Panc1 (cell line): ENCODE data around the gene SMPDL3B. TPM values are rescaled to one million over a fixed set of nuclear protein-coding genes. Genes with fewer than 3 reads are reported as not detected.

Experiments used
- ATAC-seq: fragments of 200-7000 bp; cut with Tn5 transposase; 2 replicates; pipeline ENCODE4 v1.9.1; 2020; ENCODE audit warnings: mild to moderate bottlenecking, moderate library complexity
- BruUV-seq: library from RNA; stranded (reverse); fragments of 400-500 nt; replicated peaks from 2 replicates; lab custom pipeline; 2021; lab: Mats Ljungman, UMichigan
- CTCF ChIA-PET: fragments of 300-600 bp; sonication (Branson Sonifier 250); formaldehyde crosslinking; loops from one replicate; lab custom pipeline; 2022; ENCODE audit warnings: antibody characterized with exemption; lab: Charles Lee
- POLR2A ChIA-PET: fragments of 300-600 bp; sonication (Branson Sonifier 250); formaldehyde crosslinking; loops from one replicate; lab custom pipeline; 2022; ENCODE audit warnings: antibody characterized with exemption; lab: Charles Lee
- DNase-seq: peaks from one replicate; pipeline ENCODE4 v3.0.0-alpha.2; 2010; ENCODE audit warnings: low read depth, low spot score
- H3K27ac ChIP-seq: 2 replicates; pipeline ENCODE4 v1.5.1; 2011; ENCODE audit warnings: mild to moderate bottlenecking, low read length, inconsistent platforms
- H3K27me3 ChIP-seq: fragments of 200-500 bp; sonication (Bioruptor generic); 2 replicates; pipeline ENCODE4 v1.6.0; 2014; ENCODE audit warnings: low read length, inconsistent platforms; ENCODE audit not compliant: control insufficient read depth, insufficient read depth
- H3K36me3 ChIP-seq: fragments of 200-500 bp; sonication (Bioruptor generic); 2 replicates; pipeline ENCODE4 v1.5.1; 2014; ENCODE audit warnings: inconsistent platforms, mild to moderate bottlenecking, low read length, moderate library complexity; ENCODE audit not compliant: control insufficient read depth, insufficient read depth
- H3K4me1 ChIP-seq: 2 replicates; pipeline ENCODE4 v1.5.1; 2011; ENCODE audit warnings: inconsistent platforms, mild to moderate bottlenecking, low read length, moderate library complexity; ENCODE audit not compliant: control insufficient read depth, insufficient read depth
- H3K4me3 ChIP-seq, 2 experiments: 2 replicates each; pipeline ENCODE4 v1.5.1; 2011 to 2012; ENCODE audit warnings: low read depth in 2 of 2, low read length in 2 of 2, mild to moderate bottlenecking in 2 of 2, inconsistent platforms in 1 of 2, moderate library complexity in 1 of 2
- H3K9me3 ChIP-seq: fragments of 200-500 bp; sonication (Bioruptor generic); 2 replicates; pipeline ENCODE4 v1.5.1; 2014; ENCODE audit warnings: low read depth, mild to moderate bottlenecking, inconsistent platforms, low read length, moderate library complexity; ENCODE audit not compliant: control insufficient read depth, insufficient read depth
- POLR2AphosphoS5 ChIP-seq: IDR thresholded peaks from 2 replicates; pipeline ENCODE4 v1.6.1; 2012; ENCODE audit warnings: mild to moderate bottlenecking, low read depth, low read length, moderate library complexity
- REST ChIP-seq, 2 experiments: IDR thresholded peaks; 2 replicates each; pipeline ENCODE4 v1.6.1; 2011 to 2012; ENCODE audit warnings: low read depth in 2 of 2, control low read depth in 1 of 2, low read length in 1 of 2, mild to moderate bottlenecking in 1 of 2, moderate library complexity in 1 of 2; ENCODE audit not compliant: insufficient read depth in 1 of 2
- SIN3A ChIP-seq: IDR thresholded peaks from 2 replicates; pipeline ENCODE4 v1.6.1; 2012; ENCODE audit warnings: low read depth, mild to moderate bottlenecking, low read length, moderate library complexity, borderline replicate concordance; ENCODE audit not compliant: insufficient read depth
- TCF7L2 ChIP-seq: IDR thresholded peaks from 2 replicates; pipeline ENCODE4 v1.6.1; 2011; ENCODE audit warnings: mild to moderate bottlenecking, low read depth, low read length, inconsistent platforms
- in situ Hi-C: cut with HindIII; loops from 2 replicates; pipeline ENCODE4 v1.10.0; 2016; ENCODE audit warnings: low sequenced_read_pairs, low pct_unique_long_range_greater_than_20kb
- intact Hi-C: fragments of 100-400 bp; cut with micrococcal nuclease; formaldehyde crosslinking; loops from one replicate; pipeline ENCODE4 v1.10.0; 2022; ENCODE audit not compliant: unreplicated experiment
- total RNA-seq: library from RNA; stranded (reverse); gene quantifications from one replicate; pipeline ENCODE4 v1.2.1, GENCODE V29; 2021; ENCODE audit not compliant: unreplicated experiment
- TF ChIP-seq, protein P1 (sequence below): fragments of 450-650 bp; IDR thresholded peaks from 2 replicates; pipeline ENCODE4 v1.5.1; 2017; ENCODE audit warnings: mild to moderate bottlenecking

Gene SMPDL3B
- total RNA-seq, 1 experiment from 2014 or later, result 1.5 TPM

DNA sequence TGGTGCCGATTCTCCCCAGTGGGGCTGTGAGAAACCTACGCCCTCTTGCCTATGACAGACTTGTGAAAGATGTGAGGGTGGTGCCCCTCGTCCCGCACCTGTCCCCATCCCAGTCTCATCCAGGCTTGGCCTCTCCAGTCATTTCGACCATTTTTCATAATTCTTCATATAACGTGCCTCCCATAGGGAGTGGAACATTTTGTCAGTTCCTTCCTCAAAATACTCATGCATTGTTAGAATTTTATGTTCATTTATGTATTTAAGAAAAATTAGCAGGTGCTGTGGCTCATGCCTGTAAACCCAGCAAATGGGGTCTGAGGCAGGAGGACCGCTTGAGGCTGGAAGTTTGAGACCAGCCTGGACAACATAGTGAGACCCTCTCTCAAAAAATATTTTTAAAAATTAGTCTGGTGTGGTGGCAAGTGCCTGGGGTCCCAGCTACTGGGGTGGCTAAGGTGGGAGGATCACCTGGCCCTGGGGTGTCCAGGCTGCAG, 19.7 kb upstream of the SMPDL3B start:
- Histone ChIP-seq H3K4me1 (no peaks in the 10 kb centered on the region), H3K27me3 (no peaks in the 10 kb centered on the region), H3K4me3 (peak overlapping the region; percentile 95 to 96), H3K36me3 (peaks cover 6% of the 10 kb centered on the region; the same call in 1 of the 2 replicates), H3K9me3 (no peaks in the 10 kb centered on the region; the same call in 1 of the 2 replicates), H3K27ac (peak overlapping the region; percentile 82)
- CTCF ChIA-PET, result no interaction called here
- in situ Hi-C loops (no loop called here), intact Hi-C loops (no loop called here)
- ATAC-seq (no peak), DNase-seq (no peak)
- TF ChIP-seq REST (IDR thresholded peaks at IDR 0.05; ENCODE audit: insufficient read depth in 1 of 2, low read depth in 2 of 2, low read length in 1 of 2) (no peak), POLR2AphosphoS5 (no peak), TCF7L2 (no peak), SIN3A (no peak)
- TF ChIP-seq, protein P1, sequence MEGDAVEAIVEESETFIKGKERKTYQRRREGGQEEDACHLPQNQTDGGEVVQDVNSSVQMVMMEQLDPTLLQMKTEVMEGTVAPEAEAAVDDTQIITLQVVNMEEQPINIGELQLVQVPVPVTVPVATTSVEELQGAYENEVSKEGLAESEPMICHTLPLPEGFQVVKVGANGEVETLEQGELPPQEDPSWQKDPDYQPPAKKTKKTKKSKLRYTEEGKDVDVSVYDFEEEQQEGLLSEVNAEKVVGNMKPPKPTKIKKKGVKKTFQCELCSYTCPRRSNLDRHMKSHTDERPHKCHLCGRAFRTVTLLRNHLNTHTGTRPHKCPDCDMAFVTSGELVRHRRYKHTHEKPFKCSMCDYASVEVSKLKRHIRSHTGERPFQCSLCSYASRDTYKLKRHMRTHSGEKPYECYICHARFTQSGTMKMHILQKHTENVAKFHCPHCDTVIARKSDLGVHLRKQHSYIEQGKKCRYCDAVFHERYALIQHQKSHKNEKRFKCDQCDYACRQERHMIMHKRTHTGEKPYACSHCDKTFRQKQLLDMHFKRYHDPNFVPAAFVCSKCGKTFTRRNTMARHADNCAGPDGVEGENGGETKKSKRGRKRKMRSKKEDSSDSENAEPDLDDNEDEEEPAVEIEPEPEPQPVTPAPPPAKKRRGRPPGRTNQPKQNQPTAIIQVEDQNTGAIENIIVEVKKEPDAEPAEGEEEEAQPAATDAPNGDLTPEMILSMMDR, result no peak
- BruUV-seq, result no TSS peak
- POLR2A ChIA-PET, result interaction anchor here (0.6 kb wide), 1 partner anchor 260 kb away, joined by 5 read pairs; no protein-coding TSS in a partner anchor

DNA sequence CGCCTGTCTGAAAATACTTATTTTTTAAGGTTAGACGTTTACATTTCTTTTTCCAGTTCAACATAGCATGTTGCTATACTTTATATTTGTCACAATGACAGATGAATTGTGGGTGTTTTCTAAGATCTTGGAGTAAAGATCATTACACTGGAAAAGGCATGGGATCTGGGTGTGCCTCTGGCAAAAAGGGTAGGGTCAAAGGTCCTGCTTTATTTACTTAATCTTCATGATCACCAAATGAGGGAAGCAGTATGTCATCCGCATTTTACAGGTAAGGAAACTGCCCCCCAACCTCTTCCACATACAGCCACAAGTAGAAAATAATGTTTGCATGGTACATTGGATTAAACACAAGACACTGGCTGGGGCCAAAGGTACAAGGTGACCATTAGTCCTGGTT, 12.5 kb upstream of the SMPDL3B start:
- ATAC-seq (no peak), DNase-seq (no peak)
- no peaks in the 10 kb centered on the region for H3K9me3 ChIP-seq
- intact Hi-C loops, result no loop called here
- no peaks in the 10 kb centered on the region for H3K4me1 ChIP-seq
- H3K27me3 ChIP-seq, result no peaks in the 10 kb centered on the region
- BruUV-seq, result no TSS peak
- TF ChIP-seq REST (IDR thresholded peaks at IDR 0.05; ENCODE audit: insufficient read depth in 1 of 2, low read depth in 2 of 2, low read length in 1 of 2), result no peak
- TF ChIP-seq TCF7L2, result no peak
- no peak for TF ChIP-seq SIN3A
- TF ChIP-seq, protein P1, result no peak
- TF ChIP-seq POLR2AphosphoS5, result no peak
- POLR2A ChIA-PET, result no interaction called here
- in situ Hi-C loops, result no loop called here
- no peaks in the 10 kb centered on the region for H3K36me3 ChIP-seq
- H3K27ac ChIP-seq, result no peak overlapping the region
- CTCF ChIA-PET, result no interaction called here
- H3K4me3 ChIP-seq, result no peak overlapping the region
